DMS153 (cell line): ENCODE results near the gene BDH1.
"Not testable (repeated sequence)": the region's sequence is repeated elsewhere in the genome, so short reads cannot be mapped to it uniquely, and the experiment has no call there.

ENCODE experiments used
- DNase-seq: peaks from one replicate; lab custom pipeline; 2025; lab: John Stamatoyannopoulos, UW

Gene BDH1

DNA sequence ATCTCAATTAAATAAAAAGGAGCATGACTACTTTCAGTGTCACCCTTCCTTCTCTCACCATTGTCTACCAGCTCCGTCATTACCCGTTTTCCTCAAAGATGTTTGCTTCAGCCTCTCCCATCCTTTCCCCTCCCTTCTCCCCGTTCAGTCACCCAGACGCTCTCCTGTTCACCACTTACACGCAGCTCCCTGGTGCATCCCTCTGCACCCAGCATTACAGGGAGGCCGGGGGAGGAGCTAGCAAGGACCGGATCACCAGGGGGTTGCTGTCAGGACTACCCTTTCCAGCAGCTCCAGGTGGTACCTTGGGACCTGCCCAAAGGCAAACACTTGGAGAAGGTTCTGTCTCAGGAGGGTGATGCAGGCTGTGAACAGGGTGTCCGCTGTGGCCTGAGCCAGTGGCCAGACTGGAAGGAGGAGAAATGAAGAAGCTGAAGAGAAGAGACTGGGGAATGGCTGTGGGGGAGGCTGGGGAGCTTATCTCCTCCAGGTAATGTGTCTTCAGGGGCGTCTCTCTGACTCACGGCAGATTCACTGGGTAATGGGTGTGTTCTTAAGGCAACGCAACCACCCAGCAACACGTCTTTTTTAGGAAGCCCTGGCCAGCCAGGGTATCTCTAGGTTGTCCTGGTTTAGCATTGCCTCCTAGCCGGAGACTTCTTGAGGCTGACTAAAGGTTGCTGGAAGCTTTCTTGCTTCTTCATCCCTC, 21.8 kb upstream of the BDH1 start:
- no peak for DNase-seq

DNA sequence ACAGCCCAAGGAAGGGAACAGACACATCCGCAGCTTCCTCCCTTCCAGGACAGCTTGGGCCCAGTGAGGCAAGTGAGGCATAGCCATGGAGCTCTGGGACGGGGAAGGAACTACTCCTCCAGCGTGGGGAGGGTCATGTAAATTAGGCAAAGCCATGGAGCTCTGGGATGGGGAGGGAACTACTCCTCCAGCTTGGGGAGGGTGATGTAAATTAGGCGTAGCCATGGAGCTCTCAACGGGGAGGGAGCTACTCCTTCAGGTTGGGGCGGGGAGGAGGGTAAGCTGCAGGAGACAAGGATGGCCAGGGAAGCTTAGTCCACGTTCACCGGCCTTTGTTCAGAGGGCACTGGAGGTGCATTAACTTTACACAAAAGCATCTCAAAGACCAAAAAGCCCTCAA, 21.1 kb upstream of the BDH1 start:
- no peak for DNase-seq

DNA sequence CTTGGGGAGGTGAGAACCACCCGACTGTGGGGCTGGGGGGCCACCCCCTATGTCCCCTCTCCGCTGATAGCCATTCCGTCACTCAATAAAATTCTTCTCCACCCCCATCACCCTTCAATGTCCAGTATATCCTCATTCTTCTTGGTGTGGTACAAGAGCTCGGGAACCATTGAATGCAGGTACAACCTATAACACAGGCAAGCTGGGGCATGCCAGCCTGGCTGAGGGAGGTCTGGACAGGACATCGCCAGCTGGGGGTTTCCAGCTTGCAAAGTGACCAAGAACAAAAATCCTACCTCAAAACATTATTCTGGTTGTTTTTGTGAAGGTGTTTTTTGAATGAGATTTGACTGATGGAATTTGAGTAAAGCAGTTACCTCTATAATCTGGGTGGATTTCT, 19.6 kb upstream of the BDH1 start:
- DNase-seq: no peak

DNA sequence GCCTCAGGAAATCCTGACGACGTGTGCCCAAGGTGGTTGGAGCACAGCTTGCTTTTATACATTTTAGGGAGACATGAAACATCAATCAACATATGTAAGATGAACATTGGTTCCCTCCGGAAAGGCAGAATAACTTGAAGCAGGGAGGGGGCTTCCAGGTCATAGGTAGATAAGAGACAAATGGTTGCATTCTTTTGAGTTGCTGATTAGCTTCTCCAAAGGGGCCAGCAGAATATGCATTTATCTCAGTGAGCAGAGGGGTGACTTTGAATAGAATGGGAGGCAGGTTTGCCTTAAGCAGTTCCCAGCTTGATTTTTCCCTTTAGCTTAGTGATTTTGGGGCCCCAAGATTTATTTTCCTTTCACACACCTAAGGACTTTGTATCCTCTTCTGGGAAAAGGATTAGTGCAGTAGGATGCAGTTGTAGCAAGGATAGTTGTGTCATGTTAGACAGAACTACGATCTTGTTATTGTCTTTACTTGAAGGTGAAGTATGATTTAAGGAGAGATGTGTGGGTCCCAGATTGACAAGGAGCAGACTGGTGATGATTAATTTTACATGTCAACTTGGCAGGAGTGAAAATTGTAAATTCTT, 18.7 kb upstream of the BDH1 start:
- not testable (repeated sequence) for DNase-seq

DNA sequence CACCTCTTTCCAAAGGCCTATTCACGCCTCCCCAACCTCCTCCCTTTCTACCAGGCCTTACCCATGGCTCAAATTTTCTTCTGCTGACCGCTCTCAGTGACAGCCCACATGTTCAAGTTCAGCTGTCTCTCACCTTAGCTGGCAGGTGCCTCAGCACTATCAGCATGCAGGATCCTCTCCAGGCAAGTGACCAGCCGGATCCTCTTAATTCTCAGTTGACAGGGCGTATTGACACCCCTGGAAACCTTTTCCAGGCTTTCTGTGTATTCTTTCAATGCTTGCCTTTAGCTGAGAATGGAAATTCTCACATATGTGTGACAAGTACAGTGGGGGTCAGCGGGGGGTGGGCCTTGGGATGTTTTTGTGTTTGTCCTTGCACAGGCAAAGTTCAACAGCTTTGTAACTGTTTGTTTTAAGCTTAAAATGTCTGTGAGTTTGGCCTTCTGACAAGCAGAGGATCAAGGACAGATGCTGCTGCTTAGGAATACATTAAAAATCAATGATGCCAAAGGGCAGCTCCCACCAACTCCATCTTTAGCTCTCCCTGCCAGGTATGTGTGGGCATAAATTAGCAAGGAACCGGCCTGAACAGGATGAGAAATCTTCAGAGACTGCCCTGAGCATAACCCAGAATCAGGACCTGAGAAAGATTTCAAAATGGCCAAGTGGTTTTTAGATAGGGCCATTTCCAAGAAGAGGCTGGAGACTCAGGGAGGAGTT, 17.4 kb upstream of the BDH1 start:
- DNase-seq: no peak

DNA sequence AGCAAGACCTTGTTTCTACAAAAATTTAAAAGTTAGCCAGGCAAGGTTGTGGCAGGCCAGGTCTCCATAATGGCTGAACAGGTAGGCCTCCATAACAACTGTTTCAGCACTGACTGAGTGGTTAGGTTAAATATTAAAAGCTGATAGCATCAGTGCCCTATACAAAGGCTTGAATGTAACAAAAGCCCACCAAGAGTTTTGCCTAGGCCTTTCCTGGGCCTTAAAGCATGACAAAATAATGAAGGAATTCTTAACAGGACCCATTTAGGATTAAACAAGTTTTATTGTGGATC, 16.1 kb upstream of the BDH1 start:
- DNase-seq: not testable (repeated sequence)

DNA sequence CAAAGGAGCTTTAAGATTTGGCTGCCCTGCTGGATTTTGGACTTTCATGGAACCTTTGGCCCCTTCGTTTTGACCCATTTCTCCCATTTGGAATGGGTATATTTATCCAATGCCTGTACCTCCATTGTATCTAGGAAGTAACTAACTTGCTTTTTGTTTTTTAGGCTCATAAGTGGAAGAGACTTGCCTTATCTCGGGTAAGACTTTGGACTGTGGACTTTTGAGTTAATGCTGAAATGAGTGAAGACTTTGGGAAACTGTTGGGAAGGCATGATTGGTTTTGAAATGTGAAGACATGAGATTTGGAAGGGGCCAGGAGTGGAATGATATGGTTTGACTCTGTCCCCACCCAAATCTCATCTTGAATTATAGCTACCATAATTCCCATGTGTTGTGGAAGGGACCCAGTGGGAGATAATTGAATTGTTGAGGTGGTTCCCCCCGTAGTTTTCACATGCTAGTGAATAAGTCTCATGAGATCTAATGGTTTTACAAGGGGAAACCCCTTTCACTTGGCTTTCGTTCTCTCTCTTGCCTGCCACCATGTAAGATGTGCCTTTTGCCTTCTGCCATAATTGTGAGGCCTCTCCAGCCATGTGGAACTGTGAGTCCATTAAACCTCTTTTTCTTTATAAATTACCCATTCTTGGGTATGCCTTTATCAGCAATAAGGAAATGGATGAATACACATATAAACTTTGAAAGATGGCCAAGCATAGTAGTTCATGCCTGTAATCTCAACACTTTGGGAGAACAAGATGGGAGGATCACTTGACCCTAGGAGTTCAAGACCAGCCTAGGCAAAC, 15.5 kb upstream of the BDH1 start:
- DNase-seq: not testable (repeated sequence)

DNA sequence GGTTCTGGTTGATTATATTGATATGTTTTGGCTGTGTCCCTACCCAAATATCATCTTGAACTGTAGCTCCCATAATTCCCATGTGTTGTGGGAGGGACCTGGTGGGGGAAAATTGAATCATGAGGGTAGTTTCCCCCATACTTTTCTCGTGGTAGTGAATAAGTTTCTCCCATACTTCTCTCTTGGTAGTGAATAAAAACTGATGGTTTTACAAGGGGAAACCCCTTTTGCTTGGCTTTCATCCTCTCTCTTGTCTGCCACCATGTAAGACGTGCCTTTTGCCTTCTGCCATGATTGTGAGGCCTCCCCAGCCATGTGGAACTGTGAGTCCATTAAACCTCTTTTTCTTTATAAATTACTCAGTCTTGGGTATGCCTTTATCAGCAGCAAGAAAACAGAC, 13.7 kb upstream of the BDH1 start:
- DNase-seq: not testable (repeated sequence)

DNA sequence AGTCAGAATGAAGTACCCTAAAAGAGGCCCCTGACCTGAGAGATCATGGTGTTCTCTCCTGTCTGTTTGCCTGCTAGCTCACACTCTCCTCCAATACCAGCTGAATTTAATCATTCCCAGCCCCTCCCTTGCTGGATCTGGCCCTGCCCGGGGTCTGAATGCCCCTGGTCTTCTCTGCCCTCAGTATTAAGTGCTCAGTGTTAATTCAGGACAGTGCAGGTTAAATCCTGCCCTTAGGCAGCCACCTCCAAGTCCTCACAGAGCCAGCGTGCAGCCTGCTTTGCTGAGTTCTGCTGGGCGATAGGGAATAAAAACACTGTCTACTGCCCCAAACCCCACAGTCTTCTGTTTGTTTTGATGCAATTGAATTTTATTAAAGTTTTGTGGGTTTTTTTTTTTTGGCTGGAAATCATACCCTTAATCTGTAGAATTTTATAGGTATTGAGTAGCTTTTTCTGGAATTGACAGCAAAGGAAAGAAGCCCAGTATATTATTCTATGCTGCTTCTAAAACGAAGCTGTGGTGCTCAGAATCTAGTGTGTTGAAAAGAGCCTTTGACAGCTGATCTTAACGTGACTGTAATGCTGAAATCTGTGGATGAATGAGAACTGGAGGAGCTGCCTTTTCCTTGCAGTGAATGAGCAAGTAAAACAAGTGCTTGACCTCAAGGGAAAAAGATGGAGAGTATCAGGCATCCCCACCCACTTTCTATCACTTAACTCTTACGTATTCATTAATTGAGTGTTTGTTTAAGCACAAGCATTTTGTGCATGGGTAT, 12.3 kb upstream of the BDH1 start:
- no peak for DNase-seq

DNA sequence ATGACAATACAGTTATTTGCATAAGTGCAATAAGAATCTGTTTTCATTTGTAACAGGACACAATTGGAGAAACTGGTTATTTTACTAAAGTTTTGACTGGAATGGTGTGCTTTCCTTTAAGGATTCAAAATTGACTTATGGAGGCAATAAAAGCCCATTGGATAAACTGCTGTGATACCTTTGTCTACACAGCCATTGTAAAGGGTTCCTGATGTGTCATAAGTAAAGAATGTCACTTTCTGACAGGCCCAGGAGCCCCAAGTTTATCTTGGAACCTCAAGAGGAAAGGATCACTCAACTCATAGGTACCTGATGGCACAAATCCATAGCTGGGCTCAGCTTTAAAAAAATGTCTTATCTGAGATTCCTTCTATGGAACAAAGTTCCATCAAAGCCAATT, 10.4 kb upstream of the BDH1 start:
- DNase-seq: not testable (repeated sequence)

DNA sequence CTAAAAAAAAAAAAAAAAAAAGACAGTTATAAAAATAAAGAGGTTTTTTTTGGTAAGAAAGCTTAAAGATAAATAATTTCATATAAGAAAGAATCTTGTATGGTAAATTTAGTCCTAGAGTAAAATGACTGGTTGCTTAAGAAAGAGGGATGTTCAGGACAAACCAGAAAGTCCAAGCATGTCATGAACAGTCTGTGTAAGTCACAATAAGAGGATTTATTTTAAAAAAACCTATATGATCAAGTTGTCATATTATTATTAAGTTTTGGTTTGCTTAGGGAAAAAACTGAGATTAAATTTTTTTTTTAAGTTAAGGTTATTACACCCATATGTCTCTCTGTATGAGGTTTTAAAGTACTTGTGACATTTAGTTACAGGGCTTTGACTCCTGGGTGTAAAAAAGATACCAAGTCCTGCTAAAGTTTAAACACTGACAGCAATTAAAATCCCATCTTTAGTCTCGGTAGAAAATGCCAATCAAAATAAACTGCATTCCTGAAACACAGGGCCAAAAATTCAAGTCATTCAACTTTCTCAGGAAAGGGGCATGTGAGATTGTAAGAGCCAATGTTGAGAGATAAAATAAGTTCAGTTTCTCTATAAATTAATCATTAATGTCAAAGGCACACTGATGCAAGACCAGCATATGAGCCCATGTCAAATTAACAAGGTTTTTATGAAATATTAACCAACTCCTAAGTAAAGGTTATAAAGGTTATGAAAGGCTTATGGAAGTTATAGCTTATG, 8.5 kb upstream of the BDH1 start:
- no peak for DNase-seq

DNA sequence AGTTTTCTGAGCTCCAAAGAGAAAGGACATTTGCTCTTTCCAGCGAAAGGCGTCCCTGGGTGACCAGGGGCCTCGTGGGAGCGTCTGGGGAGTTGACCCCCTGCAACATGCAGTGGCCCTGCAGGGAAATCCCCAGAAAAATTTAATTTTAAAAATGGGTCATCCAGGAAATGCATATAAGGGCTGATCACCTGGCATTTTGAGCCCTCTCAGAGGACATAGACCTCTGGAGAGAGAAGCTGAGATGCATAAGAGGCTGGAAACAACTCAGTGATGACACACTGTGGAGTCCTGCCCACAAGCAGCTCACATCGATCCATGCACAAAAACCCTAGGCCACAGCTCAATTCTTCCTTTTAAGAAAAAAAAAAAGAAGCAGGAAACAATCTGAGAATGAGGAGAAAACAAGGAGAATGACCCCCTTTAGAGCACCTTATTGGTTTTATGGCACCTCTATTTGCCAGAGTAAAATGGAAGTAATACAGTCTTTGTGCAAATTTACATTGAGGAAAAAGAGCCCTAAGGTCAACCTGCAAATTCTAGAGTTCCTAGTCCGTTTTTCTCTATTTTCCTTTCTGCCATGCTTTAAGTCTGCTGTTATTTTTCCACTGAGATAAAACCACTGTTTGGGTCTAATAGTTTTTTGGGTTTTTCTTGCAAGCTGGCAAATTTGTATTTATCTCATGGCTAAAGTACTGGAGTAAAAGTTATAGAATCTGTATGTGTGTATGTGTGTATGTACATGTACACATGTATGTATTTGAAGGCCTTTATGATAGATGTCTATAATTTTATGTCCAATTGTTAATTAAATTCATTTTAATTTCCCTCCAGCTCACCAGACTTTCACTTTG, 6.9 kb upstream of the BDH1 start:
- no peak for DNase-seq

DNA sequence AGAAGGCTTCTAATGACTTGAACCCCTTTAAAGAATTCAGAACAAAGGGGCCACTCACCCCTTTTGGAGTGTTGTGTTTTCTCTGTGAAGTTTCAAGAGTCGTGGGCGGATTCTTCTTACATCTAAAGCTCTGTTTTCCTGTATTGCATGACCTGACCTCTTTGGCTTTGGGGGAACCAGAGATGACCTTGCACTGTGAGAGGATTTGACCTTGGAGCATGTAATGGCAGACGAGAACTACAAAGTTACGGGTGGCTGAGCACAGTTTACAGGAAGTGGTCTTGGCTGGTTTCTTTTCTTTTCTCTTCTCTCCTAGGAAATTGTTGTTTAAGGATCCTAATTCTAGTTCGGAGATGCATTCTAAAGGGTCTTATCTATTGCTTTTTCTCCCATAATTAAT, 6.2 kb upstream of the BDH1 start:
- no peak for DNase-seq

DNA sequence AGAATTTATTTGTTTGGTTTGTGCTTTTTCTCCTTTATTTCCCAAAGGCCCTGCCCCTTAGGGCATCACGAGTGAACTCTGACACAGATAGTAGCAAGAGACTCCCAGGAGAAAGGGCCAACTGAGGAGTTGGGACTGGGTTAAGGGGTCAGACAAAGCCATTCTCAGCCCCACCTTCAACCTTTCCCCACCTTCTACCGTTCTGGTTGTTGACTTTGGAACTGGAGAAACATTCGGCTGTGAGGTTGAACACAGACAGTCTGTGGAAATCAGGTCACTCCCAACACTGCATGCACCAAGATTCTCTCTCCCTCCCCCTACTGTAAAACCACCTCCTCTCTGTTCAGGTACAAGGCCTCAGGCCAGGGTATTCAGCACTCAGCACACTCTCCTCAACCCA, 3.9 kb upstream of the BDH1 start:
- DNase-seq: no peak

DNA sequence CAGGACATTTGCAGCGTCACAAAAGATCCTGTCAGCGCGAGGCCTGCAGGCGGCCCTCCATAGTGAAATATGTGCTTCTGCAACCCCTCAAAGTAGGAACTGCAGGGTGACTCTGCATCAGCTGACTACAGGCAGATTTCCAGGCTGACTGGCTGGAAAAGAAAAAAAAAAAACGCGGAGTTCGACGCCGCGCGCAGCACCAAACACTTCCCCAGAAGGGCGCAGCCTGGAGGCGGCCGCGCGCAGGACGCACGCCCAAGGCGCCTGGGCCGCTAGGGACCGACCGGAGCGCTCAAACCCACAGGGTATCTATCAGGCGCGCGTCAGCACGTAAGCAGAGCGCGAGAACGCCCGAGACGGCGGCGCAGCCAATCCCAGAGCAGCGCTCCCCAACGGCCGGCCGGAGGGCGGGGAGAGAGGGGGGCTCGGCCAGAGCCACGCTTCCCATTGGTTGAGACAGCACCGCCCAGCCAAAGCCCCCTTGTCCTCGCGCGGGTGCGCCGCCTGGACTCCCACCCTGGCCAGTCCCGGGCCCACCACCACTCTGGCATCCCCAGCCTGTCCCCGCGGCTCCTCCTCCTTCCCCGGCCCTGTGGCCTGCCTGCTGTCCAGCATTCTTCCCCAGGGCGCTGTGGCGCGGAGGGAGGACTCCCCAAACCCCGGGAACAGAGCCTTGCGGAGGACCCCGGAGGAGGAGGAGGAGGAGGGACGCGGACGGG, 1.0 kb downstream of the BDH1 start:
- DNase-seq: peak; percentile 93

DNA sequence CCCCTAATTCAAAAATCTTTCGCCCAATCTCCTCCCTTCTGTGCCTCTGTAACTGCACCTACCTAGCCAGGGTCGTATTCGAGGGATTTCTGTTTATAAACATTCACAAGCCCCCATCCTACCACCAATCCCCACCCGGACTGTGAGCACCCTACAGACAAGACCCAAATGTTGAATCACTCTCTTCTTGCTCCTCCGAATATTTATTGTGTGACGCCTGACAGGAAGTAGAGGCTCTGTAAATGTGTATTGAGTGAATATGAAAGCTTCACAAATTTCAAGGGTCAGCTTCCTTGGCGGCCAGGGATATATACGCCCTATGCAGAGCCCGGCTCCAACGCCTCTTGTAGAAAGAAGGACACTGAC, 1.6 kb downstream of the BDH1 start:
- DNase-seq: no peak

DNA sequence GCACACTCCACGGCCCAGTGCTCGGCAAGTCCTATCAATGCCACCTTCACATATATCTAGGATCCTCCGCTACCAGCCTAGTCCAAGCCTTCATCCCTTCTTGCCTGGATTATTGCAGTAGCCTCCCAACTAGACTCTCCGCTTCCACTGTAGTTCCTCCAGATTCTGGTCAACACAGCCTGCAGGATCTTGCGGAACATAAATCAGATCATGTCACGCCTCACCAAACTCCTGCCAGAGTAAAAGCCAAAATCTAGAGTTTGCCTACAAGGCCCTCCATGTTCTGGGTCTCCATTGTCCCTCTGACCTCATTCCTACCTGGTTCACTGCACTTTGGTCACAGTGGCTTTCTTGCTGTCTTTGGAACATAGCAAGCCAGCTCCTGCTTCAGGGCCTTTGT, 3.6 kb downstream of the BDH1 start:
- no peak for DNase-seq

DNA sequence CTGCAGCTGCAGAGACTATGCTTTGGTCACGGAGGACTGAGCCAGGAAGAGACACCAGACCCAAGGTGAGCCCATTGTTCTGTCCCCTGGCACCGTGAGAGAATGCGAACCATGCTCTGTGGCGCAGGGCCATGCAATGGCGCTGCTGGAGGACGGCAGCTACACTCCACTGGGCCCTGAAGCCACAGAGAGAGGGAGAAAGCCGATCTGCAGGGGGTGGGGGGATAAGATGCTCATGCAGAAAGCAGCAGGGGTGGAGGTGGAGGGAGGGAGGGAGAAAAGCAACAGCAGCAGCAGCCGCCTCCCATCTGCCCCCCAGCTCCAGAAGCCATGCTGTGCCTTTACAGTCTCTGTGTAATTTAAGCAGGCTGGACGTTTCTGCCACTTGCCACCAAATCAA, 5.3 kb downstream of the BDH1 start:
- DNase-seq: no peak

DNA sequence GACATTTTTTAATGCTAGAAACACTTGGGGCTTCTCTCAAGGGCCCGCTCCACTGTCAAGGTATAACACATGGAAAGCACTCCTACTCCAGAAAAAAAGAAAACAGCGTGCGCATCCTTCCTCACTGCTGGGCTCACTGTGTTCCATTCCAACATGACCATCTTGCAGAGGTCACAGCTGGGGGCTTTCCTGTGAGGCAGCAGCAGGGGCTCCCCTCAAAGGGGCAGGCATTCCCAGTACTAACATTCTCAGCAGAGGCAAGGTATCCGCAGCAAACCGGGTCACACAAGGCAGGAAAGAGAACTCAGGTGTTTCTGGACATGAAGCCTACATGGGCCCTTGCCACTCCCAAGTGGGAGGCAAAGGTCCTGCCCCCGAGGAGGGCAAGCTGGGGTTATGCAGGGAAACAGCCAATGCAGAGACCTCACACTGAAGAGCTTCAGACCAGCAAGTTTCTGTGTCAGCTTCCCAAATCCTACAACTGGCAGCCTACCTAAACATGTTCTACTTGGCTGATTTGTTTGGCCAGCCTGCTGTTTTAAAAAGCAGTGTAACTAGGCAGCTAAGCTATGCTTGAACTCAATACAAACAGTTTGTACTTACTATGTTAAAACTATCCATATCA, 6.4 kb downstream of the BDH1 start:
- no peak for DNase-seq
